Measurements from ENCODE around the gene KRTAP10-6.
"Not testable (repeated sequence)": the region's sequence is repeated elsewhere in the genome, so short reads cannot be mapped to it uniquely, and the experiment has no call there.

KRTAP10-6 gene

DNA sequence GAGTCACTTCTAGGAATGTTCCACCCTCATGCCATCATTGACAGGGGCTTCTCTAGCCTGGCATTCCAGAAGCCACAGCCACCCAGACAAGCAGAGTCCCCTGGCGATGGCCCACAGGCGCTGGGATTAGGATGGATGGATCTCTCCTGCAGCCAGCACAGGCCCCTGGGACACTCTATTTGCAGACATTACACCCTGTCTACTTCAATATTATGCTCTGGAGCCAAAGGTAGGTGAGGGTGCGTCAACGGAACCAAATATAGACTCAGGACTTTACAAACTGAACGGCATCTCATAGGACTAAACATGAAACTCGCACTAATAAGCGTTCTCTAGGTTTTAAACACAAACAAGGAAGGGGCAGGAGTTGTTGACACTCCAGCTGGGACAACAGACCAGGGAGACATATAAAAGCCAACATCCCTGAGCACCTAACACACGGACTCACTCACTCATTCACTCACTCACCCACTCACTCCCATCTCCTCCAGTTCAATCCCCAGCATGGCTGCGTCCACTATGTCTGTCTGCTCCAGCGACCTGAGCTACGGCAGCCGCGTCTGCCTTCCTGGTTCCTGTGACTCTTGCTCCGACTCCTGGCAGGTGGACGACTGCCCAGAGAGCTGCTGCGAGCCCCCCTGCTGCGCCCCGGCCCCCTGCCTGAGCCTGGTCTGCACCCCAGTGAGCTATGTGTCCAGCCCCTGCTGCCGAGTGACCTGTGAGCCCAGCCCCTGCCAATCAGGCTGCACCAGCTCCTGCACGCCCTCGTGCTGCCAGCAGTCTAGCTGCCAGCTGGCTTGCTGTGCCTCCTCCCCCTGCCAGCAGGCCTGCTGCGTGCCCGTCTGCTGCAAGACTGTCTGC is 8.0 kb upstream of the KRTAP10-6 start, which contains the start of gene KRTAP10-7:
Gene KRTAP10-7 (plus strand): TSS at position 480 of the 861 bp plus-strand sequence. CDS start 25 bp downstream, at position 505.
- in situ Hi-C loops (cut with MboI; ENCODE audit: low sequenced_read_pairs): not testable (repeated sequence)

DNA sequence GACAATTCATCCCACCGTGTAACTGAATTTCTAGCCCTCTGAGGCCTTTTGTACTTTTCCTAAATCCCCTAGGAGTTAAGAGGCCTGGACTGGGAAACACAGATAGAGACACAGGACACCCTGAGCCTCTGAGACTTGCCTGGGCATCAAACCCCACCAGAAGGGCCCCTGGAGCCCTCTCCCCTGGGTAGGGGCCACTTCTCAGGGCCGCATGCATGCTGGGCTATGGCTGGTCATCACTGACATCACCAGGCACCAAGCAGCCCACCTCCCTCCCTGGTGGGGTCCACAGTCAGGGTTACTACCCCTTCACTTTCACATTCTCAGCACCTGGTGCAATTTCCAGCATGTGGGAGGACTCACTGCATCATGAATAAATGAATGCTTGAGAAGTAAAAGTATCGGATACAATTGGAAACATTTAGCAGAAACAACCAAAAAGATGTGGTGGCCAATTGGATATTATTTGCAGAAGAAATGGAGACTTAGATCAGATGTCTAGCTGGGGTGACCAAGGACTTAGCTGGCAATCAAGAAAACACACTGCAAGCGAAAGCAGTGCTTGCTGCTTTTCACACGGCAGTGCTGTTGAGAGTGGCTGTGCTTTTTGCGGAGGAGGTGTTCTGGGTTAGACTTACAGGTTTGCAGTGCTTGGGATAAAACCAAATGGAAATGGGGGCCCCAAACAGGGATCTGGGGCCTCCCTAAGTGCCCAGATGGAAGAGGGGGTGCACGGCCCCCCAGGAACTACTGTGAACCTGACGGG is 7.1 kb upstream of the KRTAP10-6 start:
- in situ Hi-C loops (cut with MboI; ENCODE audit: low sequenced_read_pairs): no loop called here

DNA sequence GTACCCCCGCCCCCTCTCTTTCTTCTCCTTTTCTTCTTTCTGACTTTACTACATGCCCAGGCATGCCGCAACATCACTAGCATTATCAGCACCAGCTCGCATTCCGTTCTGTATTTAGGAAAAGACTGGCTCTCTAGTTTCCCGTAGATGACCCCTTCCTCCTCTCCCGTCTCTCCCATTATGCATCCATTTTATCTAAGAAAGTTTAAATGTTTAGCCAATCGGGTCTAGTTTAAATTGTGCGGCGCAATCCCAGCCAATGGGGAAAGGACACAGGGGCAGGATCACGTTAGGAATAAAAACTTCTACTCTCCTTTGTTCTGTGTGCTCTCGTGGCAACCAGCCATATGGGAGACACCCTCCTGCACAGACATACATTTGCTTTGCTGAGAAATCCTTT is 5.8 kb upstream of the KRTAP10-6 start:
- in situ Hi-C loops (cut with MboI; ENCODE audit: low sequenced_read_pairs): no loop called here

DNA sequence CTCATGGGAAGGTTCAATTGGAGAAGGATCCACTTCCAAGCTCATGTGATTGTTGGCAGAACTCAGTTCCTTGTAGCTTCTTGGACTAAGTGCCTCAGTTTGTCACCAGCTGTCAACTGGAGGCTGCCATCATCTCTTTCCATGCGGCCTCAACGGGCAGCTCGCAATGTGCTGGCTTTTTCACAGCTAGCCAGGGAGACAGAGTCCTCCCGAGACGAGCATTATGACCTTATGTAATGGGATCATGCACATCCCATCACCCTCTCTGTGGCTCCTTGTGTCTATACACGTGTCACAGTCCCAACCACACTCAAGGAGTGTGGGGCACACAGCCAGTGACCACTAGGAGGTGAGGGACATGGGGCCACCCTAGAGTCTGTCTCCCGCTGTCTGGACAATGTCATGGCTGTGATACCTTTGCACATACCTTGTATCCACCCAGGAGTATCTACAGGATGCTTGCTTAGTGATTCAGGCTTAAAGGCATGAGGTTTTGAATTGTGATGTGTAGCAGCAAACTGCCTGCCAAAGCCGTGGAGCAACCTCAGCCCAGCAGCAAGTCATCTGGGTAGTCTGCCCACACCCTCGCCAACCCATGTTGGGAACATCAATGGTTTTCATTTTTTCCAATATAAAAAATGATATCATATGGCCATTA is 3.9 kb upstream of the KRTAP10-6 start:
- in situ Hi-C loops (cut with MboI; ENCODE audit: low sequenced_read_pairs): no loop called here

DNA sequence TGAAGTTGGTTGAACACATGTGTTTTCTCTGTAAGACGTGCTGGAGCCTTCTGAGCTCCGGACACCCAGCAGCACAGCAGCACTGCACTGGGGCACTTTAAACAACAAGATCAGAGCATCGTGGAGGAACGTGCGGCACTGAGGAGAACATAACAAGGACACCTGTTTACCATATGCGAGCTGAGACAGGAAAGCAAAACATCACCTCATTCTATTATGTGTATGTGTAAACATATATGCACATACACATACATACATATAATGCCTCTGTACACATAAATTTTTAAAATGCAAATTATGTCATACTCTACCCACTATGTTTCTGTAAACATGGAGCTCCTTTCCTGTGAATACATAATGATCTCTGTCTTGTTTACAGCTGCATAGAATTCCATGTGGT is 3.2 kb upstream of the KRTAP10-6 start:
- in situ Hi-C loops (cut with MboI; ENCODE audit: low sequenced_read_pairs): no loop called here

DNA sequence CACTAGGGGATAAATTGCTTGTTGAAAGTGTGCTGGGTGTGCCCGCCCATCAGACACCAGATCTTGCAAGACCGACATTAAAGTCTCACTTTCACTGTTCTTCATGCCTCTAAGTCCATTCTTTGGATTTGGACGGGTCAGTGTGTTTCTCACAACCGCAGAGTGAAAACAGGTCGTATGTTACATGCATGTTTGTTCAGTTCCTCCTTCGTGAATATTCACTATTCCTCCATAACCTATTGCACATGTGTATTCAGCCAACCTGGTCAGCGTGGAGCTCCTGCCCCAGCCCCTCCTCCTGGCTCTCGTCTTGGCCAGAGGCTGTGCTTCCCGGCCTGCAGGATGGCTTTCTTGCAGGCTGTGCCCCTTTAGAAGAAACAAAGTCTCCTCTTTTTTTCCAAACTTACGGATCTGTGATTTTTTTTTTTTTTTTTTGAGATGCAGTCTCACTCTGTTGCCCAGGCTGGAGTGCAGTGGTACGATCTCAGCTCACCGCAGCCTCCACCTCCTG is 2.2 kb upstream of the KRTAP10-6 start:
- in situ Hi-C loops (cut with MboI; ENCODE audit: low sequenced_read_pairs): no loop called here

DNA sequence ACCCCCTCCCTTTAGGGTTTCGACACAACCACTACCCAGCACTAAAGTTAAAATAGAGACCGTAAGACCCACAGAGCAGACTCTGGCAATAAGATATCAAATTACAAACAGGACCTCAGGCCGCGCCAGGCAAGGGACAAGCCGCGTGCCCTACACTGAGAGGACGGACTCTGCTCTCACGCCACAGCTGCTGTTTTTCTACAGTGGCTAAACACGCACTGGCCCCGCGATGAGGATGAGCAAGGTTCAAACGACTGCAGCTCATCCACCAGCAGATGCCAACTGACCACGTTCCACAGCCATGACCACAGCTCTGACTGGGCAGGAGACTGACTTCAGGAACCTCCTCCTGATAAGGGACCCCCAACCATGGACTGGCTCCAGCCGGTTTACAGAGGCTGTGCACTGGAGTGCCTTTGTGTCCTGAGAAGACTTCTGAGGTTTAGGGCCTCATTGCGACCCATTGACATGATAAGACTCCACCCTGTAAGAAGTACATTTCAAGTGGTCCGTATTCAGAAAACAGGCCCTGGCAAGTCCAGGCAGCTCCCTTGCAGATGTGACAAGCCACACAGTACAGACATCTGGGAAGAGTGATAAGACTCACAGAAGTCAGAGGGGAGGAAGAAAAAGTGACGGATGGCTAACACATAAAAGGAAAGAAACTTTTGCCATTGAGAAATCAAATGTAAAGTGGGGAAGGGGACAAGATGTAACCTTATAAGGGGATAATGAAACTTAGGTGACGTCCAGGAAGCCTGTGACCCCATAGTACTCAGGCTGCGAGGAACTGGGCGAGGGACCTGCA is 1.5 kb upstream of the KRTAP10-6 start:
- in situ Hi-C loops (cut with MboI; ENCODE audit: low sequenced_read_pairs): no loop called here

DNA sequence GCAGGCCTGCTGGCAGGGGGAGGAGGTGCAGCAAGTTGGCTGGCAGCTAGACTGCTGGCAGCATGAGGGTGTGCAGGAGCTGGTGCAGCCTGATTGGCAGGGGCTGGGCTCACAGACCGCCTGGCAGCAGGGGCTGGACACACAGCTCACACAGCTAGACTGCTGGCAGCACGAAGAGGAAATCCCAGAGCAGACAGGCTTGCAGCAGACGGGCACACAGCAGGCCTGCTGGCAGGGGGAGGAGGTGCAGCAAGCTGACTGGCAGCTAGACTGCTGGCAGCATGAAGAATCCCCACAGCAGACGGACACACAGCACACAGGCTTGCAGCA is 539 bp downstream of the KRTAP10-6 start:
- in situ Hi-C loops (cut with MboI; ENCODE audit: low sequenced_read_pairs): not testable (repeated sequence)

DNA sequence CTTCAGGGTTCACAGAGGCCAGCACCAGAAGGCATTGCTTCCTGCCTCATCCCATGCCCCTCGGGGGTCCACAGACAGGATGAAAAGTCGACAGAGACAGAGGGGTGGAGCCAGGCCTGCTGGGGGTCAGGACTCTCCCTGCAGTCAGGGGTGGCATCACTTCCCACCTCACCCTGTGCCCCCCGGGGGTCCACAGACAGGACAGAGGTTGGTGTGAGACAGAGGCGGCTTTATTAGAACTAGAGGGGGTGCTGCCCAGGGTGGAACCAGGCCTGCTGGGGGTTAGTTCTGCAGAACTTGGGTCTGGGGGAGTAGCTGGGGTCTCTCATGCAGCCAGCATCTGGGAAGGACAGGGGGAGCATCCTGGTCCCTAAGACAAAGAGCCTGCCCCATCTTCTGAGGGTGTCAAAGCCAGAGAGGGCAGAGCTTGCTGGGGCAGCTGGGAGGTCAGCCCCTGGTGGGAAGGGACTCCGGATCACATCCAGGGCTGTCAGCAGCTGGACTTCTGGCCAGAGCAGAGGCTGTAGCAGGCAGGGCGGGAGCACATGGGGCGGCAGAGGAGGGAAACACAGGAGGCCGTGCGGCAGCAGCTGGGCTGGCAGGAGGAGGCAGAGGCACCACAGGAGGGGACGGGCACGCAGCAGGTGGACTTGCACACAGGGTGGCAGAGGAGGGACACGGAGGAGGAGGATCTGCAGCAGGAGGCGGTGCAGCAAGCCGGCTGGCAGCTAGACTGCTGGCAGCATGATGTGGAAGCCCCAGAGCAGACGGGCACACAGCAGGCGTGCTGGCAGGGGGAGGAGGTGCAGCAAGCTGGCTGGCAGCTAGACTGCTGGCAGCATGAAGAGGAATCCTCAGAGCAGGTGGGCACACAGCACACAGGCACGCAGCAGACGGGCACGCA is 1.2 kb downstream of the KRTAP10-6 start:
- in situ Hi-C loops (cut with MboI; ENCODE audit: low sequenced_read_pairs): not testable (repeated sequence)

DNA sequence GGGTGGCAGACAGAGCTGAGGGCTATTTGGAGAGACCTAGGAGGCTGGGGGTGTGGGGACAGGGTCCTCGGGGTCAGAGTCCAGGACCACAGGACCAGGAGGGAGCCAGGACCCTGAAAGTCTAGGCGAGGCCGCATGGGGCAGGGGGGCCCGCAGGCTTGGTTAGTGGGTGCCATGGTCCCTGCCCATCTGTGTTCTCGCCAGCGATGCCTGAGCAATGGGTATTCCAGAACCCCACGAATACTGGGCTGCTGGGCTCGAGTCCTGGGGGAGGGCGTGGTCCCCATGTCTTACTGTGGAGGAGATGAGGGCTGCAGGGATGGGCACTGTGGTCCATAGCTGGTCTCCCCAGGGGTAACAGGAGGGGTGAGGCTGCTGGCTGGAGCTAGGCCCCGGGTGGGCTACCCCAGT is 2.0 kb downstream of the KRTAP10-6 start:
- in situ Hi-C loops (cut with MboI; ENCODE audit: low sequenced_read_pairs): no loop called here

DNA sequence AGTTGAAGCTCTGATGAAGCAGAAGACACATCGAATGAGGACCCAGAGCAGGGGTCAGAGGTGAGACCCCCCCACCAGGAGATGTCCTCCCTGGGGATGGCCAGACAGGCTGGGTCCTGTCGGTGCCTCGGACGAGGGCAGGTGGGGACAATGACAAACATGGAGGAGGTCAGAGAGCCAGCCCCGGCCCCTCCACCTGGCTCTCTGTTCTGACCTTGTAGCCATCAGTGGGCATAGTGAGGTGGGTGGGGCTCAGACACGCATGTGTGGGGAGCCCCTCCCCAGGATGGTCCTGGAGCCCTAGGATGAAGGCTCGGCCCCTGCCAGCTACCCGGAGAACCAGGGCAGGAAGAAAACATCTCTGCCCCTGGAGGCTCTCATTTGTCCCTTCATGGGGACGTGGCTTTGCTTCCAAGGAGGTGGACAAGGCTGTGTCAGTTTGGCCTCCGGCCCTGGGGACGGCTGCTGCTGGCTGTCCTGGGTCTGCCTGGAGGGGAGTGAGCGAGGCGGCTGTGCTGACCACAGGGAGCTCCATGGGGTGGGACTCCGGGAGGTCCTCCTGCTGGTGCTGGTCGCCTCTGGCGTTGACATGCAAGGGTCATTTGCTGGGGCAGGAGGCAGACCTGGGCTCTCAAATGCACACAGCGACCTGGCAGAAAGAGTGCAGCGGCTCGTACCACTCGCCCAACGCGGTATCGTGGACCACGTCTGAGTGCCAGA is 2.6 kb downstream of the KRTAP10-6 start:
- in situ Hi-C loops (cut with MboI; ENCODE audit: low sequenced_read_pairs): no loop called here

DNA sequence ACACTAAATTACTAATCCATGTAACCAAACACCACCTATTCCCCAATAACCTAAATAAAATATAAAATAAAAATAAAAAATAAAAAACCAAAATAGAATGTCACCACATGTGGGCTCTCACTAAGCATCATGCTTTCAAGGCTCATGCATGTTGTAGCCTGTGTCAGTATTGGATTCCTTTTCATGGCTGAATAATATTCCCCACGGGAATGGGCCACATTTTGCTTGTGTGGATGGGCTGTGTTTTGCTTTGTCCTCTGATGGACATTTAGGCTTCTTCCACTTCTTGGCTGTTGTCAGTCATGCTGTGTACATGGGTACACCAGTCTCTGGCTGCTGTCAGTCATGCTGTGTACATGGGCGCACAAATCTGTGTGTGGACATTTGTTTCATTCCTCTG is 3.2 kb downstream of the KRTAP10-6 start:
- in situ Hi-C loops (cut with MboI; ENCODE audit: low sequenced_read_pairs): no loop called here

DNA sequence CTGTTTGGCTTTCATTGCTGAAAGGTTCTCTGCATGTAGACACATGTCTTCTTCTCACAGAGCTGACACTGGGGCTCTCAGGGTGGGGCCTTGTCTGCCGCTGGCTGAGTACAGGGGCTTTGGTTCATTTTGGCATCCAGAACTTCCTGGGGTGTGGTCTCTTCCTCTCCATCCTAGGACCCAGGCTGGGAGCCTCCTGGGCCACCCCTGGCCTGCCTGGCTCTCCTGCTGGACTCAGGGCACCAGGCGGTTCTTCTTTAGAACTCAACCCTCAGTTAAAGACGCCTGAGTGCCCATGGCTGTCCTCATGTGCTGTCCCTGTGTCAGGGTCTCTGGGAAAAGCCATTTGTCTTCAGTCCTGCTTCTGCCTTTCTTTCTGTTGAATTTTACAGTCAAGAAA is 6.4 kb downstream of the KRTAP10-6 start:
- in situ Hi-C loops (cut with MboI; ENCODE audit: low sequenced_read_pairs): no loop called here

DNA sequence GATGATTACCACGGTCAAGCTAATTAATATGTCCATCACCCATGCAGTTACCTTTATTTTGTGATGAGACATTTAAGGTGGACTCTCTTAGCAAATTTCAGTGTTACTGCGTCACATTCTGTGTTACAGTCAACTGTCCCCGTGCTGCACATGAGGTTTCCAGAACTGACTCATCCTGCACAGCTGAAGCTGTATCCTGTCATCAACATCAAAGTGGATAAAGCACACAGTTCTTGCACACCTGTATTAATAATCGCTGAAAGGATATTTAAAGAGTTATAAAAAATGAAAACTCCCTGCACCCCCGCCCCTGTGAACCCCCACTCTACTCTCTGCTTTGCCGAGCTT is 8.5 kb downstream of the KRTAP10-6 start:
- in situ Hi-C loops (cut with MboI; ENCODE audit: low sequenced_read_pairs): no loop called here

DNA sequence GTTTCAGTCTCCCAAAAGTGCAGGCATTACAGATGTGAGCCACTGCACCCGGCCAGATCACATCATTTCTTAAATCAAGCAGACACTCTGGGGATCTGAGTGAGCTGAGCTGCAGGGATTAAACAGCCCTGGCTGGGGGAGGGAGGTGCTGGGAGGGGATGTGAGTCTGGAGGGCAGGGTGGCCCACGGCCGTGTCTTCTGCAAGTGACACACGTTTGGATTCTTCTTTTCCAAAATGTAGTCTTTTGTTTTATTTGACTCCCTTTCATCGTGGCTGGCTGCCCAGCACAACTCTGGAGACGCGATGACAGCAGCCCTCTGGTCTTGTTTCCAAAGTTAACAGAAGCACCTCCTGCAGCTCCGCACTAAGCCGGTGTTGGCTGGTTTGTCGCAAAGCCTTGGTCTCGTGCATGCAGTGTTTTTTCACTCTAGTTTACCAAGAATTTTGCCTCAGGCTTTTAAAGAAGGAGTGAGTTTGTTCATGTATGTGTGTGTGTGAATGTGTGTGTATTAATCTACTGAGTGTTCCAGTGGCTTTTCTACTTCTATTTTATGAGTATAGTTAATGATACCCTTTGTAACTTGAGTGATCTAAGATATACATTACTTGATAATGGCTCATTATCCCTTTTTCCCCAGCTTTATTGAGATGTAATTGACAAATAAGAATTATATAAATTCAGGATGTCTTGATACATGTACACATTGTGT is 9.1 kb downstream of the KRTAP10-6 start:
- in situ Hi-C loops (cut with MboI; ENCODE audit: low sequenced_read_pairs): no loop called here

DNA sequence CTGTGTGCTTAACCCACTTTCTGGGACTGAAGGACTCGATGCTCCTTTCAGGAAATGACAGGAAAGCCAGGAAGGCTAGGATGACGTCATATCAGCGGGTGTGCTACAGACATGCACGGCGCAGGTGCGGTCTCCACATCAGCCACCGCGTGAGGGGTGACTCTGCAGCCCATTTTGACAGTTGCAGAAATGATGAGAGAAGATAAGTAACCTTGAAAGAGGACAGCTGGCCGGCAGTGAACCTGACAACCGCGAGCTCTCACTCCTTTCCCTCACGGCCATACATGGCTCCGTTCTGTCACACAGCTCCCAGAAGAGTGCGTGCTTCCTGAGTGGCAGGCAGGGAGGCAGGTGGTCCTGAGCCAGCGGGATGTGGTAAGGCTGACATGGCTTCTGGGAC is 10.2 kb downstream of the KRTAP10-6 start:
- in situ Hi-C loops (cut with MboI; ENCODE audit: low sequenced_read_pairs): no loop called here

DNA sequence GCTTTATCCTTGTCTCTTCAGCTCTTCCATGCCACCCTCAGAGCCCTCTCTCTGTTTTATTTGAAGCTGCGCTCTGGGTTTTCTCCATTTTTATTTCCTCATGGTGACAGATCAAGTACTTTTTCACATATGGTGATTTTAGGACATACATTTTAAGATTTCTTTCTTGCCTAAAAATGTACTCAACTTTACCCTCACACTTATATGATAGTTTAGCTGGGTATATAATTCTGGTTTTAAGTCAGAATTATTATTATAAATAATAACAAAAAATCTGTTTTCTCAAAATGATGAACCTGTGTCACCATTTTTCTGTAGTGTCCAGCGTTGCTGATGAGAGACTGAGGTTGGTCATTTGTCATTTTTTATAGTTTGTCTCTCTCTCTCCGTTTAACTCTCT is 11.1 kb downstream of the KRTAP10-6 start:
- in situ Hi-C loops (cut with MboI; ENCODE audit: low sequenced_read_pairs): no loop called here

DNA sequence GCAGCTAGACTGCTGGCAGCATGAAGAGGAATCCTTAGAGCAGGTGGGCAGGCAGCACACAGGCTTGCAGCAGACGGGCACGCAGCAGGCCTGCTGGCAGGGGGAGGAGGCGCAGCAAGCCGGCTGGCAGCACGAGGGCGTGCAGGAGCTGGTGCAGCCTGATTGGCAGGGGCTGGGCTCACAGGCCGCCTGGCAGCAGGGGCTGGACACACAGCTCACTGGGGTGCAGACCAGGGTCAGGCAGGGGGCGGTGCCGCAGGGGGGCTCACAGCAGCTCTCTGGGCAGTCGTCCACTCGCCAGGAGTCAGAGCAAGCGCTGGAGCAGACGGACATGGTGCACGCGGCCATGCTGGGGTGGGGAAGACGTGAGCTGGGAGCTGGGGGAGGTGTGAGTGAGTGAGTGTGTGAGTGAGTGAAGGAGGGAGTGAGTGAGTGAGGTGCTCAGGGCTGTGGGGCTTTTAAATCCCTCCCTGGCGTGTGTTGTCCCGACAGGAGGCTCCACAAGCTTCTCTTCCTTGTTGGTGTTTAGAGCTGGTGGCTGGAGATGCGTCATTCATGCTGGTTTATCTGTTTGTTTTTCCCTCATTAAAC is 12.0 kb downstream of the KRTAP10-6 start, which contains the start of gene KRTAP10-5:
Gene KRTAP10-5 (minus strand): TSS at position 374 of the 591 bp plus-strand sequence. CDS start 26 bp downstream, at position 348.
- in situ Hi-C loops (cut with MboI; ENCODE audit: low sequenced_read_pairs): not testable (repeated sequence)

All from hTERT RPE-1 (cell line).